HUES64 (cell line): ENCODE data around the gene CSNK1A1.
A peak's percentile ranks its signal among the peaks of the same experiment; 100 is the strongest.

Source experiments
- H3K27ac ChIP-seq: 2 replicates; pipeline ENCODE4 v1.7.0; 2013; ENCODE audit warnings: low read depth, low read length, inconsistent platforms
- H3K27me3 ChIP-seq: 2 replicates; pipeline ENCODE4 v1.6.1; 2013; ENCODE audit warnings: mild to moderate bottlenecking, low read length; ENCODE audit not compliant: insufficient read depth
- H3K36me3 ChIP-seq: 2 replicates; pipeline ENCODE4 v1.6.1; 2013; ENCODE audit warnings: mild to moderate bottlenecking, low read length; ENCODE audit not compliant: insufficient read depth
- H3K4me1 ChIP-seq: 2 replicates; pipeline ENCODE4 v1.6.1; 2013; ENCODE audit warnings: mild to moderate bottlenecking, low read length, moderate library complexity; ENCODE audit not compliant: insufficient read depth
- H3K4me3 ChIP-seq: 2 replicates; pipeline ENCODE4 v1.5.1; 2013; ENCODE audit warnings: mild to moderate bottlenecking, low read length, moderate library complexity
- H3K9ac ChIP-seq: 2 replicates; pipeline ENCODE4 v1.6.1; 2013; ENCODE audit warnings: mild to moderate bottlenecking, low read depth, low read length
- H3K9me3 ChIP-seq: 2 replicates; pipeline ENCODE4 v1.6.1; 2013; ENCODE audit warnings: low read depth, low read length; ENCODE audit not compliant: insufficient read depth
- WGBS: fragments of 150-250, 120-280 bp; methylation state at CpG from one replicate; pipeline ENCODE4 v1.1.7; 2013; ENCODE audit warnings: missing lambda C conversion rate; 5-methylcytosine and 5-hydroxymethylcytosine counted together

Gene CSNK1A1

GRCh38 chr5:149586708-149587318, 35.6 kb upstream of the CSNK1A1 start:
- 100% methylated on average over 1 of the region's 1 CpG for WGBS
- H3K9me3 ChIP-seq = no peaks in the 10 kb centered on the region
- H3K27me3 ChIP-seq = peaks cover 3% of the 10 kb centered on the region
- no peak overlapping the region for H3K4me3 ChIP-seq
- H3K4me1 ChIP-seq = peaks cover 8% of the 10 kb centered on the region; the same call in 1 of the 2 replicates
- no peak overlapping the region for H3K9ac ChIP-seq
- H3K36me3 ChIP-seq = no peaks in the 10 kb centered on the region
- no peak overlapping the region for H3K27ac ChIP-seq

GRCh38 chr5:149585910-149586309, 34.7 kb upstream of the CSNK1A1 start:
- Histone ChIP-seq H3K27me3 (peaks cover 12% of the 10 kb centered on the region), H3K4me3 (no peak overlapping the region), H3K27ac (no peak overlapping the region), H3K9me3 (no peaks in the 10 kb centered on the region), H3K9ac (no peak overlapping the region), H3K36me3 (no peaks in the 10 kb centered on the region), H3K4me1 (peaks cover 11% of the 10 kb centered on the region)

- Histone ChIP-seq H3K9ac (no peak overlapping the region), H3K4me1 (peaks cover 11% of the 10 kb centered on the region), H3K27ac (no peak overlapping the region), H3K27me3 (peaks cover 29% of the 10 kb centered on the region), H3K36me3 (no peaks in the 10 kb centered on the region), H3K9me3 (no peaks in the 10 kb centered on the region), H3K4me3 (no peak overlapping the region)
- WGBS = no CpG with 5 or more reads among the region's 2 CpGs
Measured at GRCh38 chr5:149584121-149584520, 32.9 kb upstream of the CSNK1A1 start.

- WGBS = 81% methylated on average over 1 of the region's 1 CpG
- no peak overlapping the region for H3K9ac ChIP-seq
- H3K27me3 ChIP-seq = peaks cover 33% of the 10 kb centered on the region
- H3K4me3 ChIP-seq = no peak overlapping the region
- H3K36me3 ChIP-seq = no peaks in the 10 kb centered on the region
- H3K27ac ChIP-seq = no peak overlapping the region
- no peaks in the 10 kb centered on the region for H3K9me3 ChIP-seq
- H3K4me1 ChIP-seq = peaks cover 11% of the 10 kb centered on the region
Measured at GRCh38 chr5:149583394-149583793, 32.2 kb upstream of the CSNK1A1 start.

- Histone ChIP-seq H3K36me3 (no peaks in the 10 kb centered on the region), H3K27me3 (peaks cover 33% of the 10 kb centered on the region), H3K9me3 (no peaks in the 10 kb centered on the region), H3K4me3 (peak overlapping the region; percentile 66), H3K4me1 (peaks cover 11% of the 10 kb centered on the region), H3K27ac (no peak overlapping the region), H3K9ac (0 out of 2 replicates have a peak overlapping the region, but pooled peaks have one; percentile 1)
- WGBS = 15% methylated on average over 7 of the region's 9 CpGs
Measured at GRCh38 chr5:149581931-149582768, 30.9 kb upstream of the CSNK1A1 start.

GRCh38 chr5:149581192-149581861, 30.1 kb upstream of the CSNK1A1 start, which contains the start of gene ARHGEF37:
TSS of gene ARHGEF37 (plus strand) at chr5:149581498. CDS start at chr5:149597770, 16,272 bp downstream.
- H3K36me3 ChIP-seq = no peaks in the 10 kb centered on the region
- peaks cover 33% of the 10 kb centered on the region for H3K27me3 ChIP-seq
- no peaks in the 10 kb centered on the region for H3K9me3 ChIP-seq
- WGBS = under 1% methylated on average over 56 of the region's 56 CpGs
- peaks cover 11% of the 10 kb centered on the region for H3K4me1 ChIP-seq
- peak within 1 kb of the TSS; percentile 66 for H3K4me3 ChIP-seq
- peak within 1 kb of the TSS; percentile 60 for H3K9ac ChIP-seq
- no peak within 1 kb of the TSS for H3K27ac ChIP-seq

GRCh38 chr5:149580808-149581191, 29.6 kb upstream of the CSNK1A1 start:
- Histone ChIP-seq H3K9me3 (no peaks in the 10 kb centered on the region), H3K27ac (no peak overlapping the region), H3K9ac (peak overlapping the region; percentile 60), H3K4me3 (peak overlapping the region; percentile 66), H3K27me3 (peaks cover 33% of the 10 kb centered on the region), H3K36me3 (no peaks in the 10 kb centered on the region), H3K4me1 (peaks cover 11% of the 10 kb centered on the region)
- 50% methylated on average over 10 of the region's 10 CpGs for WGBS

- no peak overlapping the region for H3K4me3 ChIP-seq
- H3K27me3 ChIP-seq = peaks cover 33% of the 10 kb centered on the region
- peaks cover 11% of the 10 kb centered on the region for H3K4me1 ChIP-seq
- 88% methylated on average over 5 of the region's 5 CpGs for WGBS
- H3K9me3 ChIP-seq = no peaks in the 10 kb centered on the region
- H3K9ac ChIP-seq = no peak overlapping the region
- no peak overlapping the region for H3K27ac ChIP-seq
- H3K36me3 ChIP-seq = no peaks in the 10 kb centered on the region
Measured at GRCh38 chr5:149578896-149579295, 27.7 kb upstream of the CSNK1A1 start.

GRCh38 chr5:149576021-149576420, 24.8 kb upstream of the CSNK1A1 start:
- peaks cover 22% of the 10 kb centered on the region for H3K27me3 ChIP-seq
- no peaks in the 10 kb centered on the region for H3K36me3 ChIP-seq
- no peak overlapping the region for H3K4me3 ChIP-seq
- H3K4me1 ChIP-seq = no peaks in the 10 kb centered on the region
- H3K27ac ChIP-seq = no peak overlapping the region
- 99% methylated on average over 3 of the region's 3 CpGs for WGBS
- H3K9ac ChIP-seq = no peak overlapping the region
- no peaks in the 10 kb centered on the region for H3K9me3 ChIP-seq

- Histone ChIP-seq H3K9ac (no peak overlapping the region), H3K4me3 (no peak overlapping the region), H3K27ac (no peak overlapping the region), H3K4me1 (no peaks in the 10 kb centered on the region), H3K27me3 (peaks cover 13% of the 10 kb centered on the region), H3K36me3 (no peaks in the 10 kb centered on the region), H3K9me3 (no peaks in the 10 kb centered on the region)
- 92% methylated on average over 3 of the region's 3 CpGs for WGBS
Measured at GRCh38 chr5:149575131-149575530, 23.9 kb upstream of the CSNK1A1 start.

- H3K9ac ChIP-seq = no peak overlapping the region
- H3K36me3 ChIP-seq = no peaks in the 10 kb centered on the region
- H3K27me3 ChIP-seq = no peaks in the 10 kb centered on the region
- H3K9me3 ChIP-seq = no peaks in the 10 kb centered on the region
- H3K27ac ChIP-seq = no peak overlapping the region
- H3K4me3 ChIP-seq = no peak overlapping the region
- H3K4me1 ChIP-seq = no peaks in the 10 kb centered on the region
- WGBS = 83% methylated on average over 4 of the region's 4 CpGs
Measured at GRCh38 chr5:149572576-149573231, 21.5 kb upstream of the CSNK1A1 start.
